Progenitor cell of endocrine pancreas (in vitro differentiated cells): Measurements from ENCODE around the gene CA10. TPM values are rescaled to one million over a fixed set of nuclear protein-coding genes. Genes with fewer than 3 reads are reported as not detected.

Experiments
- DNase-seq: peaks from one replicate; pipeline ENCODE4 v3.0.0; 2021; ENCODE audit warnings: low spot score; ENCODE audit not compliant: unreplicated experiment
- H3K27ac Mint-ChIP-seq: 2 replicates; pipeline ENCODE4 v1.8.0; 2021; ENCODE audit warnings: mild to moderate bottlenecking, moderate library complexity, mixed read lengths
- H3K27me3 Mint-ChIP-seq: 2 replicates; pipeline ENCODE4 v1.8.0; 2021; ENCODE audit warnings: mixed read lengths
- H3K36me3 Mint-ChIP-seq: 2 replicates; pipeline ENCODE4 v1.8.0; 2022; ENCODE audit warnings: mixed read lengths; ENCODE audit not compliant: insufficient read depth
- H3K4me1 Mint-ChIP-seq: 2 replicates; pipeline ENCODE4 v1.8.0; 2021; ENCODE audit warnings: low read depth, mixed read lengths
- H3K4me3 Mint-ChIP-seq: 2 replicates; pipeline ENCODE4 v1.8.0; 2021; ENCODE audit warnings: low read depth, mild to moderate bottlenecking, moderate library complexity, mixed read lengths
- H3K9me3 Mint-ChIP-seq: 2 replicates; pipeline ENCODE4 v1.8.0; 2021; ENCODE audit warnings: low read depth, mixed read lengths
- total RNA-seq: library from RNA; stranded (reverse); gene quantifications from 2 replicates; pipeline ENCODE4 v1.2.1, GENCODE V29; 2021
- TF ChIP-seq, protein P1 (sequence below): fragments of 200-600 bp; sonication (generic); IDR thresholded peaks from one replicate; pipeline ENCODE4 v1.5.0; 2021; ENCODE audit warnings: antibody characterized with exemption, mild to moderate bottlenecking; ENCODE audit not compliant: unreplicated experiment

CA10 gene
- total RNA-seq, 1 donor from 2014 or later: 0.53 TPM

DNA sequence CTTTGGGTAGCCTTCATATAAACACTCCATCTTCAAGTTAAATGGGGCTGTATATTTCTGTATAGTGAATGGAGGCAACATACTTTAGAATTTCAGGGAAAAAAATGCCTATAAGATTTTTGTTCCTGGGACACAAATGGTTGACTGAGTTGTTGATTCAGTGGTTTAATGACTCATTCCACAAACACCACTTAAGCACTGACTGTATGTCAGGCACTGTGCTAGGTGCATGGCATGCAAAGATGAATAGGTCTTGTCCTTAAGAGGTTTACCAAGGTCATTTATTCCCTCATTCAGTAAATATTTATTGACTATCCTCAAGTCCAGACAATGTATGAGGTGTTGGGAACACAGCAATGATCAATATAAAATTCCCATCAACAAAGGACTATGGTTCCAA is 417.1 kb downstream of the CA10 start:
- H3K27ac Mint-ChIP-seq: no peak overlapping the region
- no peaks in the 10 kb centered on the region for H3K9me3 Mint-ChIP-seq
- H3K4me3 Mint-ChIP-seq: no peak overlapping the region
- H3K36me3 Mint-ChIP-seq: no peaks in the 10 kb centered on the region
- H3K4me1 Mint-ChIP-seq: peaks cover 26% of the 10 kb centered on the region
- TF ChIP-seq, protein P1, sequence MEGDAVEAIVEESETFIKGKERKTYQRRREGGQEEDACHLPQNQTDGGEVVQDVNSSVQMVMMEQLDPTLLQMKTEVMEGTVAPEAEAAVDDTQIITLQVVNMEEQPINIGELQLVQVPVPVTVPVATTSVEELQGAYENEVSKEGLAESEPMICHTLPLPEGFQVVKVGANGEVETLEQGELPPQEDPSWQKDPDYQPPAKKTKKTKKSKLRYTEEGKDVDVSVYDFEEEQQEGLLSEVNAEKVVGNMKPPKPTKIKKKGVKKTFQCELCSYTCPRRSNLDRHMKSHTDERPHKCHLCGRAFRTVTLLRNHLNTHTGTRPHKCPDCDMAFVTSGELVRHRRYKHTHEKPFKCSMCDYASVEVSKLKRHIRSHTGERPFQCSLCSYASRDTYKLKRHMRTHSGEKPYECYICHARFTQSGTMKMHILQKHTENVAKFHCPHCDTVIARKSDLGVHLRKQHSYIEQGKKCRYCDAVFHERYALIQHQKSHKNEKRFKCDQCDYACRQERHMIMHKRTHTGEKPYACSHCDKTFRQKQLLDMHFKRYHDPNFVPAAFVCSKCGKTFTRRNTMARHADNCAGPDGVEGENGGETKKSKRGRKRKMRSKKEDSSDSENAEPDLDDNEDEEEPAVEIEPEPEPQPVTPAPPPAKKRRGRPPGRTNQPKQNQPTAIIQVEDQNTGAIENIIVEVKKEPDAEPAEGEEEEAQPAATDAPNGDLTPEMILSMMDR: no peak
- no peak for DNase-seq
- peaks cover 35% of the 10 kb centered on the region for H3K27me3 Mint-ChIP-seq

DNA sequence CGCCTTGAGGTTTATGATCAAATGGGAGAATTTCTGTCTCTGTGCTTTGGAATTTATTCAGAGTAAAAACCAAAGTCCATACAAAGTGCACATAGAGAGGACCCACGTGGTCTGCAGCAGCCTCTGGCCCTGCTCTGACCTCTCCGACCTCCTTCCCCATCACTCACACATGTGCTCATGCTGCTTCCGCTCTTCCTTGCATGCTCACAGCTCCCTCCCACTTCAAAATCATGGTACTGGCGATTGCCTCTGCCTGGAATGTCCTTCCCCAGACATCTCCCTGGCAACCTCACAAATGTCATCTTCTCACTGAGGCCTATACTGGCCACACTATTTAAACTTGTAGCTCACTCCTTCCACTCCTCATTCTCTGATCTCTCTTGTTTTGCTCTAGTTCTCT is 418.0 kb downstream of the CA10 start:
- Mint-ChIP-seq H3K4me1 (peaks cover 23% of the 10 kb centered on the region), H3K27me3 (peaks cover 29% of the 10 kb centered on the region)

DNA sequence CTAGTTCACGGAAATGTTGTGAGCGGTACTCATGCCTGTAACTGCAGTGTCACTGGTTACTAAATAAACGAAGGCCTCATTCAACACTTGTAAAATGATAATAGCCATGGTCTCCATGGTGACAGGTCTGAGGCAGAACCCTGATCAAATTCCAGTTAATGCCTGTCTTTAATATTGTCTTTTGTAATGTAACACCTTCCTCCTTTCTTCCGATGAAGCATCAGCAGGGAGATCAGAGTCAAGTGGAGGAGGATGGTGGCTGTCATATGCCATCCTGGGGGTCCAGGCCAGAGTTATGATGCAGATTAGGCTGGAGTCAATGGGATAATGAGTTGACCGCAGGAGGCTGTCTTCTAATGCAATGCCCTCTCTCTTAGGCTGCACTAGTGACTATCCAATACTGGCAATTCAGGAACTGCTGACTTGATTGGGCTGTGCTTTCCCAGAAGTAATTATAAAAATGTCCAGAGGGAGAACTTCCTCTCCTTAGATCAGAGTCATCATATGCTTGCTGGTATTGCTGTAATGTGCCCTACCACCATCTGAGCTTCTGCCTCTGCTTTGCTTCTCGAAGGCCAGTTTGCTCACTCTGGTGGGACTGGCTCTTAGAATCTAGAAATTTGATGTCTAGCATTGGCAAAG is 419.1 kb downstream of the CA10 start:
- Mint-ChIP-seq H3K4me1 (peaks cover 20% of the 10 kb centered on the region), H3K36me3 (no peaks in the 10 kb centered on the region), H3K27me3 (peaks cover 28% of the 10 kb centered on the region), H3K9me3 (no peaks in the 10 kb centered on the region), H3K27ac (no peak overlapping the region), H3K4me3 (no peak overlapping the region)
- TF ChIP-seq, protein P1: no peak
- DNase-seq: no peak

More for the DNA sequence above, 418.0 kb downstream of the CA10 start:
- Mint-ChIP-seq H3K27ac (no peak overlapping the region), H3K9me3 (no peaks in the 10 kb centered on the region), H3K36me3 (no peaks in the 10 kb centered on the region), H3K4me3 (no peak overlapping the region)
- TF ChIP-seq, protein P1: no peak
- DNase-seq: no peak

DNA sequence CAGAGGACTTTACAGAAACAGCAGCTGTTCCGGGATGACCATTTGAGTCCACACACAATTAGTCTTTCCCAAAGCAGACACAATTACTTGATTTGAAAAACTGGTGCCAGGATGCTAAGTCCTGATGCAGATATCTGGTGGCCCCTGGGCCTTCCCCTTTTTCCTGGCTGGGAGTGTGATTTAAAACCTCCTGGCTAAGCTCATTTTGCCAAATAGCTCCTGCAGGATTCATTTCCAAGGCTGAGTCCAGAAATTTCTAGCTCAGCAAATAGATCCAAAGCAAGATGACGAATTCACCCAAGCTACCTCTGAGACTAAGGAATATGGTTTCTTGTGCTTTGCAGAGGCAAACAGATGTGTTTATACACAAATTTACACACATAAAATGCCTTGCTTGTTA is 422.2 kb downstream of the CA10 start:
- H3K4me1 Mint-ChIP-seq: peaks cover 7% of the 10 kb centered on the region
- no peak overlapping the region for H3K27ac Mint-ChIP-seq
- H3K4me3 Mint-ChIP-seq: no peak overlapping the region
- no peaks in the 10 kb centered on the region for H3K9me3 Mint-ChIP-seq
- TF ChIP-seq, protein P1: no peak
- no peak for DNase-seq
- H3K27me3 Mint-ChIP-seq: peaks cover 47% of the 10 kb centered on the region
- no peaks in the 10 kb centered on the region for H3K36me3 Mint-ChIP-seq

DNA sequence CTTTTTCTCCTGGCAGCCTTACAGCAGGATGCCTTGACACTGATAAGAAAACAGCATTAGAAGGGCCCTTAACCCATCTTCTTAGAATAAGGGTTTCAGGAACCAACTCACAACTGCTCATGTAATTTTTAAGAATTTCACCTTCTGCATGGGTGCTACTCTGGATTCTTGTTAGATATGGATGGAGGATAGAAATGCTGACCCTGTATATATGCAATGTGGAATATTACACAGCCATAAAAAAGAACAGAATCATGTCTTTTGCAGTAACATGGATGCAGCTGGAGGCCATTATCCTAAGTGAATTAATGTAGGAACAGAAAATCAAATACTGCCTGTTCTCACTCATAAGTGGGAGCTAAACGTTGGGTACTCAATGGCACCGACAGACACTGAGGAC is 423.5 kb downstream of the CA10 start:
- Mint-ChIP-seq H3K4me3 (no peak overlapping the region), H3K4me1 (peaks cover 5% of the 10 kb centered on the region), H3K36me3 (no peaks in the 10 kb centered on the region), H3K27ac (no peak overlapping the region), H3K9me3 (no peaks in the 10 kb centered on the region), H3K27me3 (peaks cover 45% of the 10 kb centered on the region)
- DNase-seq: no peak
- TF ChIP-seq, protein P1: no peak
